SK-N-SH treated with all-trans-retinoic acid at 6 μM for 48 hours (cell line): ENCODE data around the gene SPOCD1.

Experiments
- ATAC-seq: fragments of 200-7000 bp; cut with Tn5 transposase; 3 replicates; pipeline ENCODE4 v1.9.1; 2020; ENCODE audit warnings: mild to moderate bottlenecking, moderate library complexity
- BACH2 ChIP-seq: fragments of 250-450 bp; sonication (Bioruptor Pico); IDR thresholded peaks from 2 replicates; pipeline ENCODE4 v1.9.0; 2021; ENCODE audit warnings: mild to moderate bottlenecking, borderline replicate concordance
- CREB5 ChIP-seq: fragments of 250-450 bp; sonication (Bioruptor Pico); IDR thresholded peaks from 2 replicates; pipeline ENCODE4 v1.5.1; 2020; ENCODE audit warnings: low read depth, mild to moderate bottlenecking, moderate library complexity
- CSRNP3 ChIP-seq: fragments of 250-450 bp; sonication (Bioruptor Pico); IDR thresholded peaks from 2 replicates; pipeline ENCODE4 v1.5.1; 2021; ENCODE audit warnings: mild to moderate bottlenecking, moderate library complexity
- ESRRG ChIP-seq: fragments of 250-450 bp; sonication (Bioruptor Pico); IDR thresholded peaks from 2 replicates; pipeline ENCODE4 v1.6.1; 2021; ENCODE audit warnings: mild to moderate bottlenecking
- GLIS3 ChIP-seq: fragments of 250-450 bp; sonication (Bioruptor Pico); IDR thresholded peaks from 2 replicates; pipeline ENCODE4 v1.5.0; 2020; ENCODE audit warnings: mild to moderate bottlenecking, moderate library complexity
- ISL1 ChIP-seq: fragments of 250-450 bp; sonication (Bioruptor Pico); IDR thresholded peaks from 2 replicates; pipeline ENCODE4 v2.1.2; 2022; ENCODE audit warnings: mild to moderate bottlenecking, moderate library complexity
- OSR1 ChIP-seq: fragments of 250-450 bp; sonication (Bioruptor Pico); IDR thresholded peaks from 2 replicates; pipeline ENCODE4 v1.8.0; 2022; ENCODE audit warnings: moderate library complexity, mild to moderate bottlenecking, inconsistent platforms
- PATZ1 ChIP-seq: fragments of 250-450 bp; sonication (Bioruptor Pico); IDR thresholded peaks from 2 replicates; pipeline ENCODE4 v1.8.0; 2020; ENCODE audit warnings: mild to moderate bottlenecking, moderate library complexity, borderline replicate concordance
- POU6F1 ChIP-seq: fragments of 250-450 bp; sonication (Bioruptor Pico); IDR thresholded peaks from 2 replicates; pipeline ENCODE4 v1.8.0; 2021; ENCODE audit warnings: low read depth, mild to moderate bottlenecking, moderate library complexity, borderline replicate concordance
- PPARA ChIP-seq: fragments of 250-450 bp; sonication (Bioruptor Pico); IDR thresholded peaks from 2 replicates; pipeline ENCODE4 v1.5.0; 2020; ENCODE audit warnings: mild to moderate bottlenecking, borderline replicate concordance
- RARB ChIP-seq: fragments of 250-450 bp; sonication (Bioruptor Pico); IDR thresholded peaks from 2 replicates; pipeline ENCODE4 v1.8.0; 2021; ENCODE audit warnings: mild to moderate bottlenecking, moderate library complexity
- SNAI2 ChIP-seq: fragments of 250-450 bp; sonication (Bioruptor Pico); IDR thresholded peaks from 2 replicates; pipeline ENCODE4 v1.5.0; 2020; ENCODE audit warnings: mild to moderate bottlenecking, moderate library complexity
- TCF4 ChIP-seq: fragments of 250-450 bp; sonication (Bioruptor Pico); IDR thresholded peaks from 2 replicates; pipeline ENCODE4 v1.8.0; 2021; ENCODE audit warnings: mild to moderate bottlenecking, moderate library complexity, borderline replicate concordance
- TOX ChIP-seq: fragments of 250-450 bp; sonication (Bioruptor Pico); IDR thresholded peaks from 2 replicates; pipeline ENCODE4 v1.8.0; 2021; ENCODE audit warnings: mild to moderate bottlenecking, moderate library complexity, borderline replicate concordance
- TSHZ2 ChIP-seq: fragments of 250-450 bp; sonication (Bioruptor Pico); IDR thresholded peaks from 2 replicates; pipeline ENCODE4 v1.5.0; 2020; ENCODE audit warnings: mild to moderate bottlenecking, moderate library complexity
- ZC3H10 ChIP-seq: fragments of 250-450 bp; sonication (Bioruptor Pico); IDR thresholded peaks from 2 replicates; pipeline ENCODE4 v1.5.1; 2021; ENCODE audit warnings: mild to moderate bottlenecking, moderate library complexity
- ZFP3 ChIP-seq: fragments of 250-450 bp; sonication (Bioruptor Pico); IDR thresholded peaks from 2 replicates; pipeline ENCODE4 v1.5.0; 2020; ENCODE audit warnings: mild to moderate bottlenecking, moderate library complexity
- ZNF565 ChIP-seq: fragments of 450-650 bp; formaldehyde crosslinking; conservative IDR thresholded peaks from 2 replicates; pipeline ENCODE4 v1.5.0; 2020; ENCODE audit warnings: low read depth, mild to moderate bottlenecking, moderate library complexity
- ZNF70 ChIP-seq: fragments of 450-650 bp; formaldehyde crosslinking; IDR thresholded peaks from 2 replicates; pipeline ENCODE4 v1.5.0; 2020; ENCODE audit warnings: mild to moderate bottlenecking, moderate library complexity
- ZNF8 ChIP-seq: fragments of 450-650 bp; formaldehyde crosslinking; IDR thresholded peaks from 2 replicates; pipeline ENCODE4 v1.5.0; 2020; ENCODE audit warnings: mild to moderate bottlenecking, moderate library complexity

Gene SPOCD1

GRCh38 chr1:31860581-31860980 is 44.8 kb upstream of the SPOCD1 start (continued):
- TF ChIP-seq POU6F1 (no peak), GLIS3 (CRISPR knock-in tag) (no peak), RARB (CRISPR knock-in tag) (no peak)

- ATAC-seq: no peak
- TF ChIP-seq ZNF8 (CRISPR knock-in tag): no peak
- TF ChIP-seq ESRRG (CRISPR knock-in tag): no peak
- no peak for TF ChIP-seq ZFP3 (CRISPR knock-in tag)
- TF ChIP-seq, all 23 proteins: peak for 0
Observed at GRCh38 chr1:31859719-31860118, 43.9 kb upstream of the SPOCD1 start.

GRCh38 chr1:31859044-31859443 is 43.2 kb upstream of the SPOCD1 start:
- TF ChIP-seq BACH2 (CRISPR knock-in tag): no peak
- no peak for TF ChIP-seq POU6F1
- TF ChIP-seq ZNF565 (CRISPR knock-in tag): no peak
- no peak for TF ChIP-seq ZFP3 (CRISPR knock-in tag)
- TF ChIP-seq PATZ1 (CRISPR knock-in tag): no peak
- no peak for TF ChIP-seq ZNF8 (CRISPR knock-in tag)
- no peak for TF ChIP-seq ISL1 (CRISPR knock-in tag)
- no peak for ATAC-seq

GRCh38 chr1:31857863-31858262 is 42.0 kb upstream of the SPOCD1 start:
- TF ChIP-seq ZFP3 (CRISPR knock-in tag) (no peak), ISL1 (CRISPR knock-in tag) (no peak), TSHZ2 (CRISPR knock-in tag) (no peak), TCF4 (CRISPR knock-in tag) (no peak), CSRNP3 (CRISPR knock-in tag) (no peak), SNAI2 (CRISPR knock-in tag) (no peak), ZNF70 (CRISPR knock-in tag) (no peak), PPARA (CRISPR knock-in tag) (no peak), POU6F1 (no peak), OSR1 (CRISPR knock-in tag) (no peak), GLIS3 (CRISPR knock-in tag) (no peak), TOX (no peak), ZC3H10 (CRISPR knock-in tag) (no peak), CREB5 (no peak)
- no peak for ATAC-seq
